Measurements from ENCODE around the gene ACRV1.
A peak's percentile ranks its signal among the peaks of the same experiment; 100 is the strongest.

ACRV1 gene

DNA sequence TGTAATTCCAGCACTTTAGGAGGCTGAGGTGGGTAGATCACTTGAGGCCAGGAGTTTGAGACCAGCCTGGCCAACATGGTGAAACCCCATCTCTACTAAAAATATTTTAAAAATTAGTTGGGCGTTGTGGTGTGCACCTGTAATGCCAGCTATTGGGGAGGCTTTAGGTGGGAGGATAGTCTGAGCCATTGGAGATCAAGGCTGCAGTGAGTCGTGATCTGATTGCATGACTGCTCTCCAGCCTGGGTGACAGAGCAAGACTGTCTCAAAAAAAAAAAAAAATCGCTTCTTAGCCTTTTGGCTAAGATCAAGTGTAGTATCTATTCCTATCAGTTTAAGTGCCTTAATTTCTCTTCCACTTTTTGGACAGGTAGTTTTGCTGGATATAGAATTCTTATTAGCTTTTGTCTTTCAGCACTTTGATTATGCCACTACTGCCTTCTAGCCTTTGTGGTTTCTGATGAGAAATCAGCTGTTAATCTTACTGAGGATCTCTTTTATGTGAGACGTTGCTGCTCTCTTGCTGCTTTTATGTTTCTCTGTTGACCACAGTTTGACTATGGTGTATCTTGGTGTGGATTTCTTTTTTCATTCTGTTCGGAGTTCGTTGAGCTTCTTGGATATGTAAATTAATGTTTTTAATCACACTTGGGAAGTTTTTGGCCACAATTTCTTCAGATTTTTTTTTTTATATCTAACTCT lies 31.0 kb downstream of the ACRV1 start:
- no peak for DNase-seq

DNA sequence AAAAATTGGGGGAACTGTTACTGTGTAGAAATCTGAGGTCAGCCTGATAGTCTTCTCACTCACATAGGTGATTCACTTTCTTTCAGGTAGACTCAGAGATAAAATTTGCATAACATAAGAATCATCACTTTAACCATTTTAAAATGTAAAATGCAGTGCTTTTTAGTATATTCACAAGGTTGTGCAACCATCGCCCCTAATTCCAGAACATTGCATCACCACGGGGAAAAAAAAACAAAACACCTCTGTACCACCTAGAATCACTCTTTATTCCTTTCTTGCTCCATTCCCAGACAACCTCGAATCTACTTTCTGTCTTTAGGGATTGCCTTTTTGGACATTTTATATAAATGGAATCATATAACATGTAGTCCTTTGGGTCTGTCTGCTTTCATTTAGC lies 34.8 kb downstream of the ACRV1 start:
- DNase-seq, result no peak

- DNase-seq, result no peak
Observed at GRCh38 chr11:125638315-125638714, 42.3 kb downstream of the ACRV1 start.

- DNase-seq, result no peak
Observed at GRCh38 chr11:125637840-125638239, 42.8 kb downstream of the ACRV1 start.

DNA sequence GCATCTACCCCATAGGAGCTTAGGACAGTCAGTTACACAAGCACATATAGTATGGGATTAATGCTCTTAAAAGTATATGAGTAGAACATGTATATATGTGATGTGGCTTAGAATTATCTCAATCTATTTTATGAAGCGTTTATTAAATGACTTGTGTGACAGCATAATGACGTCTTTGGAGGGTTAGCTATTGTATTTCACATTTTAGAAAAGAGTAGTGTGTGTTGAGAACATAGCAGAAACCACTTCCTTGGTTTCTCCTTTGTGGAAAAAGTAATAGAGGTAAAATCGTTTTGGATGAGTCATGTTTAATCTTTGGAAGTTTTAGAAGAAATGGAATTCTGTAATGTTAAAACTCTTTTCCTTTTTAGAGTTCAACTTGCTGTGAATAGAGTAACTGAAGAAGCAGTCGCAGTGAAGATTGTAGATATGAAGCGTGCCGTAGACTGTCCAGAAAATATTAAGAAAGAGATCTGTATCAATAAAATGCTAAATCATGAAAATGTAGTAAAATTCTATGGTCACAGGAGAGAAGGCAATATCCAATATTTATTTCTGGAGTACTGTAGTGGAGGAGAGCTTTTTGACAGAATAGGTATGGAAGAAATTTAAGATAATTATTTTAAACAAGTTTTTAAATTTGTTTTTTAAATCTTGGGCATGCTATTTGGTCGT lies 53.3 kb downstream of the ACRV1 start:
- no peak for DNase-seq

GRCh38 chr11:125626288-125626950 lies 54.2 kb downstream of the ACRV1 start:
- DNase-seq, result peak; percentile 28

GRCh38 chr11:125625630-125626287 lies 54.9 kb downstream of the ACRV1 start:
- peak; percentile 95 for DNase-seq

- DNase-seq, result no peak
Observed at GRCh38 chr11:125625225-125625629, 55.4 kb downstream of the ACRV1 start.

DNA sequence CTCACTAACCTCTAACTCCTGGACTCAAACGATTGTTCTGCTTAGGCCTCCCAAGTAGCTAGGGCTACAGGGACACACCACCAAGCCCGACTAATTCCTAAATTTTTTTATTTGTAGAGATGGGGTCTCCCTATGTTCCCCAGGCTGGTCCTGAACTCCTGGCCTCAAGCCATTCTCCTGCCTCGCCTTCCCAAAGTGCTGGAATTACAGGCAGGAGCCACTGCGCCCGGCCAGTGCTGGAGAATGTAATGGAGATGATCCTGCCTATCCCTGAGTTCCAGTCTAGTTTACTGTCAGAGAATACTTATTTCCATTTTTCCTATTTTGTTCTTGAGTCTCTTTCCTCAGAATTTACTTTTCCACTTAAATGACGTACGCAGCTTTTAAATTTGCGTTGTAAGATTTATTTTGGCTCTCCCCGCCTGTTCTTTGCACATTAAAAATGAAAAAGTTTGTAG lies 55.9 kb downstream of the ACRV1 start, which contains the start of gene CHEK1:
CHEK1 (plus strand) TSS at position 408 of the 458 bp plus-strand sequence. CDS start 1,606 bp downstream, outside the sequence.
- DNase-seq, result no peak

GRCh38 chr11:125623064-125623463 lies 57.6 kb downstream of the ACRV1 start:
- no peak for DNase-seq

- DNase-seq, result no peak
Observed at GRCh38 chr11:125621995-125622394, 58.7 kb downstream of the ACRV1 start.
